ENCODE results near the gene ZNF70.

DNA sequence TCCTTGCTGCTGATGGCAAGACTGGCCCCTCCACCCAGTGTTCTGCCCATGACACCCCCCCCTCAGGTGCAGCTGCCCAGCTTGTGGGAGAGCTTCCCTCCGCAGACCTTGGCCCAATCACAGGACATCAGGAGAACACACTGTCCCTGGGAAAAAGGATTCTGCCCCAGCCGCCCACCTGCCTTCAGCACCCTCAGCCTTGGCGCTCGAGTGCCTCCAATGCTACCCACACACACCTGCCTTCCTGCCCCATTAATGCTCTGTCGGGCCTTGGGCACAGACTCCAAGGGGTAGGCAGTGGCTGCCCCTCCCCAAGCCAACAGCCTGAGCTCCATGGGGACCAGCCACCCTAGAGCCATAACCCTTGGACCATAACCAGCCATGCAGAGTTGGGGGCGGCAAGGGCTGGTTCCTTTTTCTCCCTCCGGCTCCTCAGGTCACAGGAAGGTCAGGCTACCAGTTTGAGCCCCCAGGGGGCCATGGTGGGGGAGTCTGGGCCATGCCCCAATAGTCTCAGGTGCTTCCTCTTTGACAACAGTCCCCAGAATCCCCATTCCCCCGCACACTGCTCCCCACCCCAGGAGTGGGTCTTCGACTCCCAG lies 1.3 kb upstream of the ZNF70 start:
- TF ChIP-seq, protein P1, sequence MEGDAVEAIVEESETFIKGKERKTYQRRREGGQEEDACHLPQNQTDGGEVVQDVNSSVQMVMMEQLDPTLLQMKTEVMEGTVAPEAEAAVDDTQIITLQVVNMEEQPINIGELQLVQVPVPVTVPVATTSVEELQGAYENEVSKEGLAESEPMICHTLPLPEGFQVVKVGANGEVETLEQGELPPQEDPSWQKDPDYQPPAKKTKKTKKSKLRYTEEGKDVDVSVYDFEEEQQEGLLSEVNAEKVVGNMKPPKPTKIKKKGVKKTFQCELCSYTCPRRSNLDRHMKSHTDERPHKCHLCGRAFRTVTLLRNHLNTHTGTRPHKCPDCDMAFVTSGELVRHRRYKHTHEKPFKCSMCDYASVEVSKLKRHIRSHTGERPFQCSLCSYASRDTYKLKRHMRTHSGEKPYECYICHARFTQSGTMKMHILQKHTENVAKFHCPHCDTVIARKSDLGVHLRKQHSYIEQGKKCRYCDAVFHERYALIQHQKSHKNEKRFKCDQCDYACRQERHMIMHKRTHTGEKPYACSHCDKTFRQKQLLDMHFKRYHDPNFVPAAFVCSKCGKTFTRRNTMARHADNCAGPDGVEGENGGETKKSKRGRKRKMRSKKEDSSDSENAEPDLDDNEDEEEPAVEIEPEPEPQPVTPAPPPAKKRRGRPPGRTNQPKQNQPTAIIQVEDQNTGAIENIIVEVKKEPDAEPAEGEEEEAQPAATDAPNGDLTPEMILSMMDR (IDR thresholded peaks at IDR 0.05) = no peak
- TF ChIP-seq POLR2A (IDR thresholded peaks at IDR 0.05) = no peak
